ENCODE measurements around the gene ERI2. TPM values are rescaled to one million over a fixed set of nuclear protein-coding genes. Genes with fewer than 3 reads are reported as not detected.

Gene ERI2
- total and polyA plus RNA-seq, 2 of the 4 experiments (the other 2 are of a cell fraction): 7.5 to 10.2 TPM

DNA sequence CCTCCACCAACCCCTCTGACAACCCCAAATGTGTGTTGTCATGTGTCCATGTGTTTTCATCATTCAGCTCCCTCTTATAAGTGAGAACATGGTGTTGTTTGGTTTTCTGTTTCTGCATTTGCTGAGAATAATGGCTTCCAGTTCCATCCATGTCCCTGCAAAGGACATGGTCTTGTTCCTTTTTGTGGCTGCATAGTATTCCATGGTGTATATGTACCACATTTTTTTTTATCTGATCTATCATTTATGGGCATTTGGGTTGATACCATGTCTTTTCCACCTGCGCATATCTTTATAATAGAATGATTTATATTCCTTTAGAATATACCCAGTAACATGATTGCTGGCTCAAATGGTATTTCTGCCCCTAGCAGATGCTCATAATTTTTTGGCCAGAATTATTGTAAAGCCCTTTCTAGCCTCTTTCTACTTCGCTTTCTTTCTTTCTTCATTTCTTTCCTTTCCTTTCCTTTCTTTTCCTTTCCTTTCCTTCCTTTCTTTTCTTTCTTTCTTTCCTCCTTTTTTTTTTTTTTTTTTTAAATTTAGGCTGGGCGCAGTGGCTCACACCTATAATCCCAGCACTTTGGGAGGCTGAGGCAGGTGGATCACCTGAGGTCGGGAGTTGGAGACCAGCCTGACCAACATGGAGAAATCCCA, 12.8 kb upstream of the ERI2 start:
- no peak overlapping the region for H2AFZ ChIP-seq (replicated peaks; ENCODE audit: low read length, poor library complexity)
- H3K36me3 ChIP-seq (ENCODE audit: control insufficient read depth, insufficient read depth, low read length): peaks cover 2% of the 10 kb centered on the region; the same call in 1 of the 2 replicates
- no peak overlapping the region for H3K56ac ChIP-seq (ENCODE audit: extremely low read depth, insufficient read depth, low read length)
- intact Hi-C loops (cut with micrococcal nuclease): no loop called here
- H4K8ac ChIP-seq (ENCODE audit: low read depth in 2 of 2, low read length in 2 of 2): no peak overlapping the region
- no peaks in the 10 kb centered on the region for H3K79me1 ChIP-seq (ENCODE audit: low read depth in 1 of 2, low read length in 2 of 2)
- H2AK5ac ChIP-seq (ENCODE audit: low read depth, low read length): no peak overlapping the region
- no TSS peak for BruUV-seq (replicated peaks)
- in situ Hi-C loops (cut with MboI; ENCODE audit: low sequenced_read_pairs): no loop called here
- H4K5ac ChIP-seq (ENCODE audit: low read depth, low read length): no peak overlapping the region
- no peak overlapping the region for H3K14ac ChIP-seq (replicated peaks; ENCODE audit: low read depth, low read length)
- H4K20me1 ChIP-seq (ENCODE audit: insufficient read depth, low read length): no peaks in the 10 kb centered on the region
- no peak overlapping the region for H3K18ac ChIP-seq (ENCODE audit: low read depth, low read length)
- ChIA-PET POLR2A (ENCODE audit: unreplicated experiment) (no interaction called here), CTCF (no interaction called here)
- no peak overlapping the region for H2BK20ac ChIP-seq (ENCODE audit: low read depth, low read length)
- DNase-seq: no peak
- no peak overlapping the region for H4K91ac ChIP-seq (ENCODE audit: insufficient read depth, low read depth, low read length)
- no peaks in the 10 kb centered on the region for H3K4me1 ChIP-seq (ENCODE audit: control insufficient read depth, insufficient read depth, low read length)
- H3K27ac ChIP-seq (ENCODE audit: insufficient read depth, low read length): no peak overlapping the region
- H3K4me2 ChIP-seq (ENCODE audit: low read depth, low read length): no peak overlapping the region
- H3K9me3 ChIP-seq (ENCODE audit: control insufficient read depth, insufficient read depth, low read length): no peaks in the 10 kb centered on the region
- H3K9me1 ChIP-seq (ENCODE audit: insufficient read depth, low read length): no peaks in the 10 kb centered on the region
- no peaks in the 10 kb centered on the region for H3K27me3 ChIP-seq (ENCODE audit: control insufficient read depth, insufficient read depth, low read length)
- ATAC-seq (ENCODE audit: low read depth): no peak
- no peak overlapping the region for H2BK15ac ChIP-seq (ENCODE audit: low read depth, low read length)
- WGBS, 2 experiments (ENCODE audit: extremely low coverage in 2 of 2, insufficient read length in 1 of 2): no CpG with 5 or more reads among the region's 4 CpGs
- H2BK5ac ChIP-seq (ENCODE audit: low read depth, low read length, poor library complexity, severe bottlenecking): no peak overlapping the region
- no peak overlapping the region for H3K9ac ChIP-seq (ENCODE audit: low read depth, low read length)
- no peak overlapping the region for H2BK120ac ChIP-seq (ENCODE audit: low read depth, low read length)
- H3K4me3 ChIP-seq (ENCODE audit: insufficient read depth, low read depth, low read length): no peak overlapping the region
- dilution Hi-C loops (cut with HindIII; ENCODE audit: low sequenced_read_pairs, unreplicated experiment): no loop called here
- no peak overlapping the region for H3K23ac ChIP-seq (ENCODE audit: low read depth, low read length)
- TF ChIP-seq NFE2L2 (IDR thresholded peaks at IDR 0.05; ENCODE audit: low read depth, low read length): no peak
- TF ChIP-seq CEBPB (IDR thresholded peaks at IDR 0.05; ENCODE audit: low read depth, low read length): no peak
- no peak for TF ChIP-seq MAFK (IDR thresholded peaks at IDR 0.05; ENCODE audit: low read depth, low read length)
- no peak for TF ChIP-seq BHLHE40 (IDR thresholded peaks at IDR 0.05; ENCODE audit: low read depth, low read length)
- TF ChIP-seq SMC3 (IDR thresholded peaks at IDR 0.05; ENCODE audit: low read depth, low read length): no peak
- no peak for TF ChIP-seq CHD1 (IDR thresholded peaks at IDR 0.05; ENCODE audit: low read depth, low read length)
- no peak for TF ChIP-seq POLR2A (IDR thresholded peaks at IDR 0.05; ENCODE audit: low read depth, low read length)
- TF ChIP-seq, protein P1, sequence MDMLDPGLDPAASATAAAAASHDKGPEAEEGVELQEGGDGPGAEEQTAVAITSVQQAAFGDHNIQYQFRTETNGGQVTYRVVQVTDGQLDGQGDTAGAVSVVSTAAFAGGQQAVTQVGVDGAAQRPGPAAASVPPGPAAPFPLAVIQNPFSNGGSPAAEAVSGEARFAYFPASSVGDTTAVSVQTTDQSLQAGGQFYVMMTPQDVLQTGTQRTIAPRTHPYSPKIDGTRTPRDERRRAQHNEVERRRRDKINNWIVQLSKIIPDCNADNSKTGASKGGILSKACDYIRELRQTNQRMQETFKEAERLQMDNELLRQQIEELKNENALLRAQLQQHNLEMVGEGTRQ (IDR thresholded peaks at IDR 0.05; ENCODE audit: low read depth, low read length): no peak
- TF ChIP-seq FOS (IDR thresholded peaks at IDR 0.05; ENCODE audit: low read depth, low read length): no peak
- TF ChIP-seq, protein P2, sequence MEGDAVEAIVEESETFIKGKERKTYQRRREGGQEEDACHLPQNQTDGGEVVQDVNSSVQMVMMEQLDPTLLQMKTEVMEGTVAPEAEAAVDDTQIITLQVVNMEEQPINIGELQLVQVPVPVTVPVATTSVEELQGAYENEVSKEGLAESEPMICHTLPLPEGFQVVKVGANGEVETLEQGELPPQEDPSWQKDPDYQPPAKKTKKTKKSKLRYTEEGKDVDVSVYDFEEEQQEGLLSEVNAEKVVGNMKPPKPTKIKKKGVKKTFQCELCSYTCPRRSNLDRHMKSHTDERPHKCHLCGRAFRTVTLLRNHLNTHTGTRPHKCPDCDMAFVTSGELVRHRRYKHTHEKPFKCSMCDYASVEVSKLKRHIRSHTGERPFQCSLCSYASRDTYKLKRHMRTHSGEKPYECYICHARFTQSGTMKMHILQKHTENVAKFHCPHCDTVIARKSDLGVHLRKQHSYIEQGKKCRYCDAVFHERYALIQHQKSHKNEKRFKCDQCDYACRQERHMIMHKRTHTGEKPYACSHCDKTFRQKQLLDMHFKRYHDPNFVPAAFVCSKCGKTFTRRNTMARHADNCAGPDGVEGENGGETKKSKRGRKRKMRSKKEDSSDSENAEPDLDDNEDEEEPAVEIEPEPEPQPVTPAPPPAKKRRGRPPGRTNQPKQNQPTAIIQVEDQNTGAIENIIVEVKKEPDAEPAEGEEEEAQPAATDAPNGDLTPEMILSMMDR (conservative IDR thresholded peaks at IDR 0.05; ENCODE audit: low read depth, low read length): no peak
- no peak overlapping the region for H3K4ac ChIP-seq (ENCODE audit: low read depth, low read length)
- H2AK9ac ChIP-seq (replicated peaks; ENCODE audit: low read depth, low read length, poor library complexity): no peak overlapping the region

Measured in IMR-90 (cell line).